Hepatocyte (in vitro differentiated cells): Measurements from ENCODE around the gene TIGAR. TPM values are rescaled to one million over a fixed set of nuclear protein-coding genes. Genes with fewer than 3 reads are reported as not detected.

ENCODE experiments used
- DNase-seq: peaks from one replicate; pipeline ENCODE4 v3.0.0-alpha.2; 2016; ENCODE audit warnings: low spot score
- H2AFZ ChIP-seq: fragments of 200-600 bp; sonication (generic); 2 replicates; pipeline ENCODE4 v1.6.0; 2016; ENCODE audit warnings: antibody characterized with exemption, mild to moderate bottlenecking
- H3K27ac ChIP-seq: fragments of 200-600 bp; sonication (generic); 2 replicates; pipeline ENCODE4 v1.5.1; 2016; ENCODE audit warnings: mild to moderate bottlenecking
- H3K27me3 ChIP-seq: fragments of 200-600 bp; sonication (generic); 2 replicates; pipeline ENCODE4 v1.6.1; 2016
- H3K36me3 ChIP-seq: fragments of 200-600 bp; sonication (generic); replicated peaks from 2 replicates; pipeline ENCODE4 v1.5.1; 2016; ENCODE audit warnings: low read depth; ENCODE audit not compliant: insufficient read depth
- H3K4me1 ChIP-seq: fragments of 200-600 bp; sonication (generic); 2 replicates; pipeline ENCODE4 v1.5.1; 2016; ENCODE audit warnings: mild to moderate bottlenecking, moderate library complexity; ENCODE audit not compliant: insufficient read depth
- H3K4me2 ChIP-seq: fragments of 200-600 bp; sonication (generic); 2 replicates; pipeline ENCODE4 v1.6.0; 2016
- H3K4me3 ChIP-seq: fragments of 200-600 bp; sonication (generic); 2 replicates; pipeline ENCODE4 v1.5.1; 2016; ENCODE audit warnings: mild to moderate bottlenecking
- H3K79me2 ChIP-seq: fragments of 200-600 bp; sonication (generic); 2 replicates; pipeline ENCODE4 v1.6.0; 2017; ENCODE audit warnings: mild to moderate bottlenecking
- H3K9me2 ChIP-seq: fragments of 200-600 bp; sonication (generic); replicated peaks from 2 replicates; pipeline ENCODE4 v1.6.0; 2017; ENCODE audit warnings: mild to moderate bottlenecking; ENCODE audit not compliant: insufficient read depth
- H3K9me3 ChIP-seq: fragments of 200-600 bp; sonication (generic); 2 replicates; pipeline ENCODE4 v1.5.1; 2016; ENCODE audit warnings: low read depth, mild to moderate bottlenecking
- H4K20me1 ChIP-seq: fragments of 200-600 bp; sonication (generic); 2 replicates; pipeline ENCODE4 v1.6.0; 2016; ENCODE audit warnings: mild to moderate bottlenecking; ENCODE audit not compliant: insufficient read depth, poor library complexity, severe bottlenecking
- EZH2 ChIP-seq: fragments of 200-600 bp; sonication (generic); IDR thresholded peaks from 2 replicates; pipeline ENCODE4 v1.6.1; 2016; ENCODE audit warnings: antibody characterized with exemption, mild to moderate bottlenecking, borderline replicate concordance
- EZH2phosphoT487 ChIP-seq: fragments of 200-600 bp; sonication (generic); IDR thresholded peaks from one replicate; pipeline ENCODE4 v1.6.1; 2018; ENCODE audit warnings: antibody characterized with exemption, mild to moderate bottlenecking, low read depth, moderate library complexity; ENCODE audit not compliant: unreplicated experiment, severe bottlenecking
- WGBS: methylation state at CpG from one replicate; pipeline ENCODE4 v1.1.6; 2016; ENCODE audit warnings: low lambda C conversion rate; ENCODE audit errors: missing lambda C conversion rate; 5-methylcytosine and 5-hydroxymethylcytosine counted together
- polyA plus RNA-seq: library from polyadenylated mRNA; unstranded; fragments of >200 nt; fragmentation: Nextera tagmentation; extraction: Ambion mirVana; gene quantifications from 2 replicates; pipeline ENCODE4 v1.2.1, GENCODE V29; 2016
- total RNA-seq: library from RNA; depleted of rRNA; stranded (reverse); fragments of >200 nt; gene quantifications from 2 replicates; pipeline ENCODE4 v1.2.3, GENCODE V29; 2014
- TF ChIP-seq, protein P1 (sequence below): fragments of 200-600 bp; sonication (generic); IDR thresholded peaks from 2 replicates; pipeline ENCODE4 v1.5.1; 2016; ENCODE audit warnings: antibody characterized with exemption, mild to moderate bottlenecking; ENCODE audit not compliant: poor library complexity

Gene TIGAR
- total and polyA plus RNA-seq, 2 experiments from 2014 or later: 7.9 to 9.8 TPM

DNA sequence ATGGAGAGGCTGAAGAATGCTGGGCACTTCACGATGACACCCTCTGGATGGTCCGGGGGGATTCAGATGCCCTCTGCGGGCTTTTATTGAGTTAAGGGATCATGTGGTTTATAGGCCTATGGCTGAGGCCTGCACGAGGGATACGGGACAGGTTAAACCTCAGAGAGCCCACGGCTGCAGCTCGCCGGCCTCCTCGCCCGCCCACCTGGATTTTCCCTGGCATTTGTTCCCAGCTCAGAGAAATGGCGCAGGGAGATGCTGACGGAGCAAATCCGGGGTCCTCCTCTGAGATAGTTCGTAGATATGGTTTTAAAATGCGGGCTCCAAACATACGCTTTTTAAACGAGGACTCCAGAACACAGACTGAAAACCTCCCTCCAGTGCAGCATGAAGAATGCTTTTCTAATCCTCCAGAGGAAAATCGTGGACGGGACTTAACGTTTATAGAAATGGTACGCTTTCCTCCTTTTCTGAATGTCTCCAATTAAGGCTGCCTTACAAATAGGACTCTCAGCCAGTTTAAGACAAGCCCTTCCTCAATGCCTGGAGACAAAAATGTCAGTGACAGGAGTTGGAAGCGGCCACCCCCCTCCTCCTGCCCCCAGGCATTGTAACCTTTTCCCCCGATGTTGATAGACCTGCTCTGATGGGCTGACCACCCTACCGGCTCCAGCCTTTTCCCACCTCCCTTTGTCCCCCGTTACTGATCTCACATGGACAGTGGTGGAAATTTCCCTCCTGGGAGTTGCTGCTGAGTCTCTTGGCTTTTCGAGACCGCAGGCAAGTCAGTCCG, 30.8 kb upstream of the TIGAR start:
- Histone ChIP-seq H3K9me2 (no peaks in the 10 kb centered on the region), H2AFZ (no peak overlapping the region), H3K27ac (no peak overlapping the region), H3K79me2 (peaks cover 97% of the 10 kb centered on the region), H3K27me3 (no peaks in the 10 kb centered on the region), H3K36me3 (no peaks in the 10 kb centered on the region), H4K20me1 (peaks cover 100% of the 10 kb centered on the region), H3K4me1 (peaks cover 3% of the 10 kb centered on the region), H3K4me3 (no peak overlapping the region), H3K9me3 (no peaks in the 10 kb centered on the region), H3K4me2 (no peak overlapping the region)
- WGBS: 87% methylated on average over 28 of the region's 28 CpGs
- DNase-seq: no peak
- TF ChIP-seq, protein P1, sequence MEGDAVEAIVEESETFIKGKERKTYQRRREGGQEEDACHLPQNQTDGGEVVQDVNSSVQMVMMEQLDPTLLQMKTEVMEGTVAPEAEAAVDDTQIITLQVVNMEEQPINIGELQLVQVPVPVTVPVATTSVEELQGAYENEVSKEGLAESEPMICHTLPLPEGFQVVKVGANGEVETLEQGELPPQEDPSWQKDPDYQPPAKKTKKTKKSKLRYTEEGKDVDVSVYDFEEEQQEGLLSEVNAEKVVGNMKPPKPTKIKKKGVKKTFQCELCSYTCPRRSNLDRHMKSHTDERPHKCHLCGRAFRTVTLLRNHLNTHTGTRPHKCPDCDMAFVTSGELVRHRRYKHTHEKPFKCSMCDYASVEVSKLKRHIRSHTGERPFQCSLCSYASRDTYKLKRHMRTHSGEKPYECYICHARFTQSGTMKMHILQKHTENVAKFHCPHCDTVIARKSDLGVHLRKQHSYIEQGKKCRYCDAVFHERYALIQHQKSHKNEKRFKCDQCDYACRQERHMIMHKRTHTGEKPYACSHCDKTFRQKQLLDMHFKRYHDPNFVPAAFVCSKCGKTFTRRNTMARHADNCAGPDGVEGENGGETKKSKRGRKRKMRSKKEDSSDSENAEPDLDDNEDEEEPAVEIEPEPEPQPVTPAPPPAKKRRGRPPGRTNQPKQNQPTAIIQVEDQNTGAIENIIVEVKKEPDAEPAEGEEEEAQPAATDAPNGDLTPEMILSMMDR: no peak
- no peak for TF ChIP-seq EZH2phosphoT487
- TF ChIP-seq EZH2: no peak

DNA sequence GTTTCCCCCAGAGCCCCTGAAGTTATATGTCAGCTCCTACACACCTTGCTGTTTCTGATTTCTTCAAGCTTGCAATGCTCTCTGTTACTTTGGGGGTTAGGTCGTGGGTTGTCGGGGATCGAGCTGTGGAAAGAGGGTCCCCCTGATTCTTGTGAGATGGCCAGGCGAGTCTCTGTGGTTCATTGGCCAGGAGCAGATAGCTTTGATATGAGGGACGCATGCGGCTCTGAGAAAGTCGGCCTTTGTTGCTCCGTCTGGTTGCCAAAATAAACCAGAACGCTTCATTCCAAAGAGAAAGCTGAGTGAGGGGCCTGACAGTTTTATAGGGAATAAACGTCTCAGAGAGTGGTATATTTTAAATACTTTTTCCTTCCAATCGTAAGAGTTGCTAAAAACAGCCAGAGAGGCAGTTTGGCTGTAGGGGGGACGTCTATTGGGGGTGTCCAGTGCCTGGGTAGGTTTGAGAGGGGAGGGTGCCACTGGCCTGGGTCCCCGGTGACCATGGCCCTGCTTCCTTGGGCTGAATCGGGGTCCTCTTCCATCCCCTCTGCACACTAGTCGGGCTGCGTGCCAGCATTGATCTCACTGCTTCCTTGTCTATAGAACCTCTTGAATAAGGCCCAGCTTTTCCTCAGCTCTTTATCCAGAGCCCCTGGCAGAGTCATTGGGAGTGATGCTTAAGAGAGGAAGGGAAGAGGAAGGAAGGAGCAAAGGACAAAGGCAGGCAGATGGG, 28.5 kb upstream of the TIGAR start:
- Histone ChIP-seq H3K4me1 (no peaks in the 10 kb centered on the region), H4K20me1 (peaks cover 98% of the 10 kb centered on the region), H3K27ac (peak overlapping the region; percentile 35), H3K9me2 (no peaks in the 10 kb centered on the region), H3K79me2 (peaks cover 81% of the 10 kb centered on the region), H3K27me3 (no peaks in the 10 kb centered on the region), H2AFZ (no peak overlapping the region), H3K4me3 (no peak overlapping the region), H3K9me3 (no peaks in the 10 kb centered on the region), H3K4me2 (no peak overlapping the region), H3K36me3 (no peaks in the 10 kb centered on the region)
- TF ChIP-seq EZH2 (no peak), EZH2phosphoT487 (no peak)
- TF ChIP-seq, protein P1: no peak
- DNase-seq: no peak
- WGBS: 85% methylated on average over 16 of the region's 16 CpGs

DNA sequence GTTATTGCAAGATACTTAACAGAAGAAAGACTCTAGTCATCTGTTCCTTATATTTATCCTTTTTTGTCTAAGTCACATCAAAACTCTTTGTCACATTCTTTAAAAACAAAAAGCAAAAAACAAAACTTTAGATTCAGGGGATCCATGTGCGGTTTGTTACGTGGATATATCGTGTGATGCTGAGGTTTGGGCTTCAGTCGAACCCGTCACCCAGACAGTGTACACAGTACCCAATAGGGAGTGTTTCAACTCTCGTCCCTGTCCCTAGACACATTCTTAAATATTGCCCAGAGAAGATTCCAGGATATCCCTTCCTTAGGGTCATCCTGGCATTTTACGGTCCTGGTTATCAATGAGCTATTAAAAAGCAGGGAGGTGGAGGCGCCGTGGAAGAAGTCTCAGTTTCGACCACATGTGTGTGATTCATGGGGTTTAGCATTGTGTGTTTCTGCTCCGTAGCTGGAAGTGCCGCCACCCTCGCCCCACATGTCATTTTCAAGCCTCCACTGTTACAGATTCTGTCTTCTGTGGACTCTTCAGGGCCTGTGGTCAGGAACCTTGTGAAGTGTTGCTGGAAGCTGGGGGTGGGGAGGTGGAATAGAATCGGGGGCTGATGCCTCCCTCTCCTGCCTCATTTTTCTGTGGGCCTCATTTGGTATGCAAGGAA, 27.6 kb upstream of the TIGAR start:
- no peak overlapping the region for H2AFZ ChIP-seq

More for the DNA sequence above, 27.6 kb upstream of the TIGAR start:
- Histone ChIP-seq H3K27me3 (no peaks in the 10 kb centered on the region), H3K79me2 (peaks cover 77% of the 10 kb centered on the region), H3K9me2 (no peaks in the 10 kb centered on the region), H4K20me1 (peaks cover 98% of the 10 kb centered on the region), H3K9me3 (no peaks in the 10 kb centered on the region), H3K27ac (peak overlapping the region; percentile 40), H3K36me3 (no peaks in the 10 kb centered on the region), H3K4me3 (no peak overlapping the region), H3K4me2 (no peak overlapping the region), H3K4me1 (no peaks in the 10 kb centered on the region)
- WGBS: 78% methylated on average over 14 of the region's 14 CpGs
- no peak for TF ChIP-seq EZH2phosphoT487
- no peak for TF ChIP-seq EZH2
- TF ChIP-seq, protein P1: no peak
- no peak for DNase-seq
